Ishikawa (cell line): Measurements from ENCODE around the gene TIMM44.
A peak's percentile ranks its signal among the peaks of the same experiment; 100 is the strongest.

Experiments used
- CEBPB ChIP-seq: IDR thresholded peaks from 2 replicates; pipeline ENCODE4 v1.6.1; 2012
- CREB1 ChIP-seq: IDR thresholded peaks from 2 replicates; pipeline ENCODE4 v1.6.1; 2012; ENCODE audit warnings: low read depth
- EGR1 ChIP-seq: IDR thresholded peaks from 2 replicates; pipeline ENCODE4 v1.6.1; 2012
- EP300 ChIP-seq: IDR thresholded peaks from 2 replicates; pipeline ENCODE4 v1.6.1; 2012; ENCODE audit warnings: borderline replicate concordance
- FOXM1 ChIP-seq: IDR thresholded peaks from 2 replicates; pipeline ENCODE4 v1.6.1; 2012; ENCODE audit warnings: low read depth, borderline replicate concordance
- NFIC ChIP-seq: IDR thresholded peaks from 2 replicates; pipeline ENCODE4 v1.6.1; 2012
- RAD21 ChIP-seq: IDR thresholded peaks from 2 replicates; pipeline ENCODE4 v1.6.1; 2012; ENCODE audit warnings: low read depth
- TAF1 ChIP-seq: IDR thresholded peaks from 2 replicates; pipeline ENCODE4 v1.6.1; 2012; ENCODE audit warnings: low read depth, mild to moderate bottlenecking
- TCF12 ChIP-seq: IDR thresholded peaks from 2 replicates; pipeline ENCODE4 v1.6.1; 2012; ENCODE audit warnings: low read depth
- TEAD4 ChIP-seq: IDR thresholded peaks from 2 replicates; pipeline ENCODE4 v1.6.1; 2012
- YY1 ChIP-seq: IDR thresholded peaks from 2 replicates; pipeline ENCODE4 v1.6.1; 2012; ENCODE audit warnings: low read depth
- ZBTB7A ChIP-seq: IDR thresholded peaks from 2 replicates; pipeline ENCODE4 v1.6.1; 2012; ENCODE audit warnings: low read depth
- TF ChIP-seq, protein P1 (sequence below): IDR thresholded peaks from 2 replicates; pipeline ENCODE4 v1.6.1; 2012
- TF ChIP-seq, protein P2 (sequence below): IDR thresholded peaks from 2 replicates; pipeline ENCODE4 v1.6.1; 2012; ENCODE audit warnings: low read depth, mild to moderate bottlenecking
- TF ChIP-seq, protein P3 (sequence below): IDR thresholded peaks from 2 replicates; pipeline ENCODE4 v1.6.1; 2012

The TIMM44 gene

GRCh38 chr19:7924241-7924640 is 19.2 kb downstream of the TIMM44 start:
- TF ChIP-seq, protein P1, sequence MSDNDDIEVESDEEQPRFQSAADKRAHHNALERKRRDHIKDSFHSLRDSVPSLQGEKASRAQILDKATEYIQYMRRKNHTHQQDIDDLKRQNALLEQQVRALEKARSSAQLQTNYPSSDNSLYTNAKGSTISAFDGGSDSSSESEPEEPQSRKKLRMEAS = no peak
- no peak for TF ChIP-seq TEAD4
- TF ChIP-seq NFIC = no peak
- TF ChIP-seq, protein P2, sequence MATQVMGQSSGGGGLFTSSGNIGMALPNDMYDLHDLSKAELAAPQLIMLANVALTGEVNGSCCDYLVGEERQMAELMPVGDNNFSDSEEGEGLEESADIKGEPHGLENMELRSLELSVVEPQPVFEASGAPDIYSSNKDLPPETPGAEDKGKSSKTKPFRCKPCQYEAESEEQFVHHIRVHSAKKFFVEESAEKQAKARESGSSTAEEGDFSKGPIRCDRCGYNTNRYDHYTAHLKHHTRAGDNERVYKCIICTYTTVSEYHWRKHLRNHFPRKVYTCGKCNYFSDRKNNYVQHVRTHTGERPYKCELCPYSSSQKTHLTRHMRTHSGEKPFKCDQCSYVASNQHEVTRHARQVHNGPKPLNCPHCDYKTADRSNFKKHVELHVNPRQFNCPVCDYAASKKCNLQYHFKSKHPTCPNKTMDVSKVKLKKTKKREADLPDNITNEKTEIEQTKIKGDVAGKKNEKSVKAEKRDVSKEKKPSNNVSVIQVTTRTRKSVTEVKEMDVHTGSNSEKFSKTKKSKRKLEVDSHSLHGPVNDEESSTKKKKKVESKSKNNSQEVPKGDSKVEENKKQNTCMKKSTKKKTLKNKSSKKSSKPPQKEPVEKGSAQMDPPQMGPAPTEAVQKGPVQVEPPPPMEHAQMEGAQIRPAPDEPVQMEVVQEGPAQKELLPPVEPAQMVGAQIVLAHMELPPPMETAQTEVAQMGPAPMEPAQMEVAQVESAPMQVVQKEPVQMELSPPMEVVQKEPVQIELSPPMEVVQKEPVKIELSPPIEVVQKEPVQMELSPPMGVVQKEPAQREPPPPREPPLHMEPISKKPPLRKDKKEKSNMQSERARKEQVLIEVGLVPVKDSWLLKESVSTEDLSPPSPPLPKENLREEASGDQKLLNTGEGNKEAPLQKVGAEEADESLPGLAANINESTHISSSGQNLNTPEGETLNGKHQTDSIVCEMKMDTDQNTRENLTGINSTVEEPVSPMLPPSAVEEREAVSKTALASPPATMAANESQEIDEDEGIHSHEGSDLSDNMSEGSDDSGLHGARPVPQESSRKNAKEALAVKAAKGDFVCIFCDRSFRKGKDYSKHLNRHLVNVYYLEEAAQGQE = no peak
- no peak for TF ChIP-seq TCF12
- no peak for TF ChIP-seq CREB1
- no peak for TF ChIP-seq EGR1
- TF ChIP-seq, protein P3, sequence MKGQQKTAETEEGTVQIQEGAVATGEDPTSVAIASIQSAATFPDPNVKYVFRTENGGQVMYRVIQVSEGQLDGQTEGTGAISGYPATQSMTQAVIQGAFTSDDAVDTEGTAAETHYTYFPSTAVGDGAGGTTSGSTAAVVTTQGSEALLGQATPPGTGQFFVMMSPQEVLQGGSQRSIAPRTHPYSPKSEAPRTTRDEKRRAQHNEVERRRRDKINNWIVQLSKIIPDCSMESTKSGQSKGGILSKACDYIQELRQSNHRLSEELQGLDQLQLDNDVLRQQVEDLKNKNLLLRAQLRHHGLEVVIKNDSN = no peak
- TF ChIP-seq RAD21 = no peak
- no peak for TF ChIP-seq FOXM1
- no peak for TF ChIP-seq TAF1
- no peak for TF ChIP-seq EP300
- TF ChIP-seq YY1 = no peak

GRCh38 chr19:7923295-7924191 is 19.9 kb downstream of the TIMM44 start:
- no peak for TF ChIP-seq YY1
- no peak for TF ChIP-seq CEBPB
- TF ChIP-seq RAD21 = no peak
- no peak for TF ChIP-seq EGR1
- TF ChIP-seq, protein P3 = no peak
- TF ChIP-seq EP300 = no peak
- no peak for TF ChIP-seq NFIC
- TF ChIP-seq TEAD4 = no peak
- TF ChIP-seq TAF1 = no peak

GRCh38 chr19:7922836-7923195 is 20.6 kb downstream of the TIMM44 start:
- TF ChIP-seq TEAD4 = no peak
- no peak for TF ChIP-seq CEBPB
- TF ChIP-seq EP300 = no peak
- TF ChIP-seq NFIC = no peak
- TF ChIP-seq TAF1 = no peak
- TF ChIP-seq FOXM1 = no peak
- no peak for TF ChIP-seq CREB1
- no peak for TF ChIP-seq ZBTB7A

GRCh38 chr19:7921967-7922835 is 21.3 kb downstream of the TIMM44 start:
- TF ChIP-seq NFIC (no peak), TEAD4 (no peak), RAD21 (no peak), YY1 (no peak), TAF1 (no peak), CREB1 (no peak)
- TF ChIP-seq, protein P1 = no peak
- TF ChIP-seq, protein P2 = no peak

- TF ChIP-seq CEBPB = no peak
- no peak for TF ChIP-seq EGR1
- no peak for TF ChIP-seq EP300
- TF ChIP-seq, protein P3 = 0 out of 2 replicates have a peak, but pooled peaks have one; percentile 13
- no peak for TF ChIP-seq TCF12
- TF ChIP-seq FOXM1 = no peak
Measured at GRCh38 chr19:7921302-7921966, 22.0 kb downstream of the TIMM44 start.
